HUES64 (cell line): ENCODE results near the gene KRTAP4-11.
"Not testable (repeated sequence)": the region's sequence is repeated elsewhere in the genome, so short reads cannot be mapped to it uniquely, and the experiment has no call there.

Source experiments
- H3K27ac ChIP-seq: 2 replicates; pipeline ENCODE4 v1.7.0; 2013; ENCODE audit warnings: low read depth, low read length, inconsistent platforms
- H3K27me3 ChIP-seq: 2 replicates; pipeline ENCODE4 v1.6.1; 2013; ENCODE audit warnings: mild to moderate bottlenecking, low read length; ENCODE audit not compliant: insufficient read depth
- H3K36me3 ChIP-seq: 2 replicates; pipeline ENCODE4 v1.6.1; 2013; ENCODE audit warnings: mild to moderate bottlenecking, low read length; ENCODE audit not compliant: insufficient read depth
- H3K4me1 ChIP-seq: 2 replicates; pipeline ENCODE4 v1.6.1; 2013; ENCODE audit warnings: mild to moderate bottlenecking, low read length, moderate library complexity; ENCODE audit not compliant: insufficient read depth
- H3K4me3 ChIP-seq: 2 replicates; pipeline ENCODE4 v1.5.1; 2013; ENCODE audit warnings: mild to moderate bottlenecking, low read length, moderate library complexity
- H3K9ac ChIP-seq: 2 replicates; pipeline ENCODE4 v1.6.1; 2013; ENCODE audit warnings: mild to moderate bottlenecking, low read depth, low read length
- H3K9me3 ChIP-seq: 2 replicates; pipeline ENCODE4 v1.6.1; 2013; ENCODE audit warnings: low read depth, low read length; ENCODE audit not compliant: insufficient read depth
- WGBS: fragments of 150-250, 120-280 bp; methylation state at CpG from one replicate; pipeline ENCODE4 v1.1.7; 2013; ENCODE audit warnings: missing lambda C conversion rate; 5-methylcytosine and 5-hydroxymethylcytosine counted together

KRTAP4-11 gene

GRCh38 chr17:41103896-41104295 is 14.3 kb downstream of the KRTAP4-11 start:
- Histone ChIP-seq H3K27ac (no peak overlapping the region), H3K27me3 (no peaks in the 10 kb centered on the region), H3K36me3 (no peaks in the 10 kb centered on the region), H3K9ac (no peak overlapping the region), H3K4me1 (peaks cover 21% of the 10 kb centered on the region), H3K9me3 (no peaks in the 10 kb centered on the region), H3K4me3 (no peak overlapping the region)
- no CpG with 5 or more reads among the region's 1 CpG for WGBS

- 61% methylated on average over 9 of the region's 10 CpGs for WGBS
- H3K27ac ChIP-seq: no peak within 1 kb of the TSS
- H3K9me3 ChIP-seq: no peaks in the 10 kb centered on the region
- H3K9ac ChIP-seq: no peak within 1 kb of the TSS
- H3K4me3 ChIP-seq: no peak within 1 kb of the TSS
- H3K36me3 ChIP-seq: no peaks in the 10 kb centered on the region
- no peaks in the 10 kb centered on the region for H3K27me3 ChIP-seq
- H3K4me1 ChIP-seq: peaks cover 4% of the 10 kb centered on the region
These were observed 16.4 kb downstream of the KRTAP4-11 start, which contains the start of gene KRTAP4-16 for GRCh38 chr17:41101586-41102259. Gene KRTAP4-16, minus strand, starts transcription at chr17:41102209. Its CDS starts 0 bp downstream, at chr17:41102209.

GRCh38 chr17:41099682-41100480 is 18.3 kb downstream of the KRTAP4-11 start:
- not testable (repeated sequence) for H3K36me3 ChIP-seq, H3K27ac ChIP-seq, H3K9ac ChIP-seq, H3K9me3 ChIP-seq, H3K4me3 ChIP-seq, H3K4me1 ChIP-seq, H3K27me3 ChIP-seq
- 95% methylated on average over 7 of the region's 7 CpGs for WGBS

DNA sequence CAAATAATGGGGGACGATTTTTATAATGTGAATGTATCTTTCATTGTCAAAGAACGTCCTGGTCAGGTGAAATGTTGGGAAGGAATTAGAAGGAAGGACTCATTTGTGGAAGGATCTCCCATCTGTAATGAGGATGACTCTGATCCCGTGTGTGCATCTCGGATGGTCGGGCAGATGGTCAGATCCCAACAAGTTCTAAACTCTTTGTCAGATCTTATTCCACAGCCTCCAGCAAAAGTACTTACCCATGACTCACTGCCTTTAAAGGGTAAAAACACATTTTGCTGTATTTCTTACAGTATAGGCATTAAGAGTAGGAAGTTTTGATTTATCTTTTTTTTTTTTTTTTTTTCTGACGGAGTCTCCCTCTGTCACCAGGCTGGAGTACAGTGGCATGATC is 19.7 kb downstream of the KRTAP4-11 start:
- Histone ChIP-seq H3K27me3 (no peaks in the 10 kb centered on the region), H3K4me1 (no peaks in the 10 kb centered on the region), H3K9ac (no peak overlapping the region), H3K36me3 (no peaks in the 10 kb centered on the region), H3K4me3 (no peak overlapping the region), H3K27ac (no peak overlapping the region), H3K9me3 (0 out of 2 replicates have a peak, but pooled peaks cover 3% of the 10 kb centered on the region)
- 94% methylated on average over 6 of the region's 6 CpGs for WGBS

DNA sequence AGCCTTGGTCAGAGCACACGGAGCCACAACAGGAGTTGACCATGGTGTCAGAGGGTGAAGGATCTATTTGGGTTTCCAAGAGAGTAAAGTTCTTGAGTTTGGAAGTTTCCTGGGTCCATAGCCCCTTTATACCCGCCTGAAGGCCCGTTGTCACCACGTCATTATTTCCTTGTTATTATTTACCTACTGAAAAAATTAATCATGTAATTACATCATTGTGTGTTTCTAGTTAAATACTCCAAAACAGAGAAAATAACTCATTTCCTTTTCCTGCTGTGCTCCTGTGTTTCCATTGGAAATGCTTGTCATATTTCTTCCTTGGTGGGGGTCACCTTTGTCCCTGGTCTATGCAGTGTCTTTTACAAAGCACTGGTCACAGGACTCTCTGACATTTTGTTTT is 20.1 kb downstream of the KRTAP4-11 start, which contains the start of gene KRTAP4-8:
Gene KRTAP4-8 (minus strand): TSS at position 101 of the 400 bp plus-strand sequence. CDS start 58 bp downstream, at position 43.
- WGBS: 73% methylated on average over 1 of the region's 4 CpGs

DNA sequence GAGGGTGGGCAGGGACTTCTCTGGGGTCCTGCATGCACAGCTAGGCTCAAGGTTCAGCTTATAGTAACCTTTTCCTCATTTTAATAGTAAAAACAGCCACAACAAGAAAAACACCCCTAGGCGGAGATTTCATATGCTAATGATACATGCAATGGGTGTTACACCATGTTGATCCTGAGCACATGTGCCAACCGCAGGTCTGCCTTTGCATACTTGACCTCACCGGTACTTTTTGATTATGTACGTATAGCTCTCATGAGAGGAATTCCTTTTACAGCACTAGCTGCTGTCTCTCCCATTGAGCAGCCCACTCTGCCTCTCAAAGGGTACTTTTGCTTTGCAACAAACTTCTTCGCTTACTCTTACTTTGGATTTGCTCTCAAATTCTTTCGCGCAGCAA is 22.1 kb downstream of the KRTAP4-11 start:
- H3K9ac ChIP-seq: no peak overlapping the region
- H3K9me3 ChIP-seq: peaks cover 18% of the 10 kb centered on the region; the same call in 1 of the 2 replicates
- no peaks in the 10 kb centered on the region for H3K4me1 ChIP-seq
- 96% methylated on average over 7 of the region's 7 CpGs for WGBS
- no peak overlapping the region for H3K4me3 ChIP-seq
- no peaks in the 10 kb centered on the region for H3K36me3 ChIP-seq
- no peak overlapping the region for H3K27ac ChIP-seq
- H3K27me3 ChIP-seq: no peaks in the 10 kb centered on the region

More for the DNA sequence above, 20.1 kb downstream of the KRTAP4-11 start, which contains the start of gene KRTAP4-8:
- H3K4me1 ChIP-seq: no peaks in the 10 kb centered on the region
- H3K4me3 ChIP-seq: no peak within 1 kb of the TSS
- H3K27me3 ChIP-seq: no peaks in the 10 kb centered on the region
- H3K9me3 ChIP-seq: 0 out of 2 replicates have a peak, but pooled peaks cover 3% of the 10 kb centered on the region
- H3K27ac ChIP-seq: no peak within 1 kb of the TSS
- no peaks in the 10 kb centered on the region for H3K36me3 ChIP-seq
- no peak within 1 kb of the TSS for H3K9ac ChIP-seq

DNA sequence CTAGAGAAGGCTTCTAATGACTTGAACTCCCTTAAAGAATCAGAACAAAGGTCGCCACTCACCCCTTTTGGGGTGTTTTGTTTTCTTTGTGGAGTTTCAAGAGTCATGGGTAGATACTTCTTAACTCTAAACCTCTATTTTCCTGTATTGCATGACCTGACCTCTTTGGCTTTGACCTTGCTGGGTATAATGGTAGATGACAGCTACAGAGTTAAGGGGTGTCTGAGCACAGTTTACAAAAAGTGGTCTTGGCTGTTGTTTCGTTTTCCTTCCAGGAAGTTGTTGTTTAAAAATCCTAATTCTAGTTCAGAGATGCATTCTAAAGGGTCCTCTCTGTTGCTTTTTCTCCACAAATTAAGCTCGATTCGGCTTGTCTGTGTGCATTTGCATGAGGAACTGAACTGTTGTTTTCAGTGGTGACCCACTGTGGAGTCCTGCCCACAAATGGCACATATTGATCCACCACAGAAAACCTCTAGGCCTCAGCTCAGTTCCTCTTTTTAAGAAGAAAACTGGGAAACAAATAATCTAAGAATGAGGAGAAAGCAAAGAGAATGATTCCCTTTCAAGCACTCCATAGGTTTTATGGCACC is 29.3 kb downstream of the KRTAP4-11 start:
- not testable (repeated sequence) for H3K4me3 ChIP-seq, H3K4me1 ChIP-seq, H3K9ac ChIP-seq, H3K27me3 ChIP-seq, H3K27ac ChIP-seq, H3K36me3 ChIP-seq
- peaks cover 22% of the 10 kb centered on the region; the same call in 1 of the 2 replicates for H3K9me3 ChIP-seq
- WGBS: 79% methylated on average over 3 of the region's 4 CpGs

- WGBS: 91% methylated on average over 13 of the region's 14 CpGs
- H3K4me1 ChIP-seq, H3K9me3 ChIP-seq, H3K4me3 ChIP-seq, H3K27ac ChIP-seq, H3K36me3 ChIP-seq, H3K27me3 ChIP-seq, H3K9ac ChIP-seq: not testable (repeated sequence)
These were observed 33.9 kb downstream of the KRTAP4-11 start, which contains the start of gene KRTAP4-7 for GRCh38 chr17:41084100-41084856. Gene KRTAP4-7, plus strand, starts transcription at chr17:41084150. Its CDS starts 57 bp downstream, at chr17:41084207.

- 80% methylated on average over 2 of the region's 2 CpGs for WGBS
These were observed 34.7 kb downstream of the KRTAP4-11 start for GRCh38 chr17:41083427-41083826.

GRCh38 chr17:41082626-41083025 is 35.5 kb downstream of the KRTAP4-11 start:
- no peak overlapping the region for H3K27ac ChIP-seq
- no peaks in the 10 kb centered on the region for H3K27me3 ChIP-seq
- no peaks in the 10 kb centered on the region for H3K4me1 ChIP-seq
- H3K36me3 ChIP-seq: no peaks in the 10 kb centered on the region
- no peak overlapping the region for H3K9ac ChIP-seq
- no peak overlapping the region for H3K4me3 ChIP-seq
- 90% methylated on average over 4 of the region's 4 CpGs for WGBS
- no peaks in the 10 kb centered on the region for H3K9me3 ChIP-seq

More at GRCh38 chr17:41083427-41083826, 34.7 kb downstream of the KRTAP4-11 start:
- not testable (repeated sequence) for H3K27me3 ChIP-seq, H3K9me3 ChIP-seq, H3K36me3 ChIP-seq, H3K4me1 ChIP-seq, H3K9ac ChIP-seq, H3K27ac ChIP-seq, H3K4me3 ChIP-seq
